ENCODE results near the gene E2F3.

The E2F3 gene

GRCh38 chr6:20401205-20402091 is at the start of gene E2F3:
TSS of gene E2F3 (plus strand) at chr6:20401879. CDS start at chr6:20402233, 354 bp downstream.
- Histone ChIP-seq H3K4me3 (ENCODE audit: low read depth in 1 of 5, low read length in 5 of 5) (peak within 1 kb of the TSS; percentile 79 to 96 (median 90)), H3K27me3 (ENCODE audit: control insufficient read depth in 5 of 5, insufficient read depth in 4 of 5, low read length in 5 of 5) (peaks cover 0 to 4% (median 0%) of the 10 kb centered on the region in 5 donors), H3K9me3 (ENCODE audit: control insufficient read depth in 5 of 5, low read length in 5 of 5) (no peaks in the 10 kb centered on the region), H3K4me1 (ENCODE audit: control insufficient read depth in 5 of 5, insufficient read depth in 5 of 5, low read length in 5 of 5) (peaks cover 11 to 31% (median 20%) of the 10 kb centered on the region in 5 donors), H3K9ac (ENCODE audit: low read length in 5 of 5) (peak within 1 kb of the TSS; percentile 74 to 92 (median 81)), H3K36me3 (ENCODE audit: control insufficient read depth in 5 of 5, insufficient read depth in 5 of 5, low read length in 5 of 5) (no peaks in the 10 kb centered on the region), H3K27ac (ENCODE audit: low read depth, low read length) (peak within 1 kb of the TSS; percentile 89)

- no peaks in the 10 kb centered on the region for H3K4me1 ChIP-seq (ENCODE audit: control insufficient read depth in 5 of 5, insufficient read depth in 5 of 5, low read length in 5 of 5)
- no peak overlapping the region for H3K4me3 ChIP-seq (ENCODE audit: low read depth in 1 of 5, low read length in 5 of 5)
- peaks cover 7 to 13% (median 11%) of the 10 kb centered on the region in 5 donors for H3K9me3 ChIP-seq (ENCODE audit: control insufficient read depth in 5 of 5, low read length in 5 of 5)
- H3K27ac ChIP-seq (ENCODE audit: low read depth, low read length): no peak overlapping the region
- H3K9ac ChIP-seq (ENCODE audit: low read length in 5 of 5): no peak overlapping the region
- H3K36me3 ChIP-seq (ENCODE audit: control insufficient read depth in 5 of 5, insufficient read depth in 5 of 5, low read length in 5 of 5): no peaks in the 10 kb centered on the region
- H3K27me3 ChIP-seq (ENCODE audit: control insufficient read depth in 5 of 5, insufficient read depth in 4 of 5, low read length in 5 of 5): no peaks in the 10 kb centered on the region
Measured at GRCh38 chr6:20352346-20352745, 49.3 kb upstream of the E2F3 start.

- no peaks in the 10 kb centered on the region for H3K4me1 ChIP-seq (ENCODE audit: control insufficient read depth in 5 of 5, insufficient read depth in 5 of 5, low read length in 5 of 5)
- H3K9me3 ChIP-seq (ENCODE audit: control insufficient read depth in 5 of 5, low read length in 5 of 5): peaks cover 7 to 13% (median 11%) of the 10 kb centered on the region in 5 donors
- H3K4me3 ChIP-seq (ENCODE audit: low read depth in 1 of 5, low read length in 5 of 5): no peak overlapping the region
- H3K9ac ChIP-seq (ENCODE audit: low read length in 5 of 5): no peak overlapping the region
- H3K27me3 ChIP-seq (ENCODE audit: control insufficient read depth in 5 of 5, insufficient read depth in 4 of 5, low read length in 5 of 5): no peaks in the 10 kb centered on the region
- H3K36me3 ChIP-seq (ENCODE audit: control insufficient read depth in 5 of 5, insufficient read depth in 5 of 5, low read length in 5 of 5): no peaks in the 10 kb centered on the region
- H3K27ac ChIP-seq (ENCODE audit: low read depth, low read length): no peak overlapping the region
Measured at GRCh38 chr6:20353134-20353533, 48.5 kb upstream of the E2F3 start.

DNA sequence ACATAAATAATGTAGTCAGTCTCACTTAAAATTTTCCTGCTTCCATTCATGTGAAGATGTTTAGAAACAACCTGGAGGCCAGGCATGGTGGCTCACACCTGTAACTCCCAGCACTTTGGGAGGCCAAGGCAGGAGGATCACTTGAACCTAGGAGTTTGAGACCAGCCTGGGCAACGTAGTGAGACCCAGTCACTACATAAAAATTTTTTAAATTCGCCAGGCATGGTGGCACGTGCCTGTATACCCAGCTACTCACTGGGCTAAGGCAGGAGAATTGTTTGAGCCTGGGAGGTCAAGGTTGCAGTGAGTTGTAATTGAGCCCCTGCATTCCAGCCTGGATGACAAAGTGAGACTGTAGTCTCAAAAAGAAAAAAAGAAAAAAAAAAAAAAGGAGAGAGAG is 47.3 kb upstream of the E2F3 start:
- Histone ChIP-seq H3K27ac (ENCODE audit: low read depth, low read length) (no peak overlapping the region), H3K36me3 (ENCODE audit: control insufficient read depth in 5 of 5, insufficient read depth in 5 of 5, low read length in 5 of 5) (no peaks in the 10 kb centered on the region), H3K27me3 (ENCODE audit: control insufficient read depth in 5 of 5, insufficient read depth in 4 of 5, low read length in 5 of 5) (no peaks in the 10 kb centered on the region)

DNA sequence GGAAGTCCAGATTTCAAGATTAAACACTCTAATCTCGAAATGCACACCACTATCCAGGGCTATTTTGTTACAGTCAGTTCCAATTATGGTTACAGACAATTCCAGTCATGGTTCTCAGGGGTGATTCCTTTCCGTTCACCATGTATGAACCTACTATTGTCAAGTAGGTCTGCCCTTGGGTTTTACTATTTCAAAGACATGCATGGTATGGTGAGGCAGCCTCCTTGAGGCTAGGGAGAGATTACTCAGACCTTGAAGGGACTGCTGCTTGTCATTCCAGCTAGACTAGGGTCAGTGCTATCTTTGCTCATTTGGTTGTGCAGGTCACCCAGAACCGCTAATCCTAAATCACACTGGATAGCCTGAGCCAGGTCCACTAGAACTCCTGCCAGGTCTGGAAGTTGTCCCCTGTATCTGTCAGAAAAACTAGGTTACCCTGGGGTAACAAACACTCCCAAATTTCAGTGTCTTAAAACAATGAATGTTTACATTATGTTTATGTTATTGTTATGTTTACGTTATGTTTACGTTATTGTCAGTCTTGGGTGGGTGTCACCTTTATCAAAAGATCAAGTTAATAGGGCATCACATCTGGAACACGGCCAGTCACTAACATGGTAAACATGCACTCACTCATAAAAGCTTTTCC is 41.1 kb upstream of the E2F3 start:
- H3K4me3 ChIP-seq (ENCODE audit: low read depth in 1 of 5, low read length in 5 of 5): no peak overlapping the region
- peaks cover 0 to 4% (median 3%) of the 10 kb centered on the region in 5 donors for H3K4me1 ChIP-seq (ENCODE audit: control insufficient read depth in 5 of 5, insufficient read depth in 5 of 5, low read length in 5 of 5)
- no peaks in the 10 kb centered on the region for H3K27me3 ChIP-seq (ENCODE audit: control insufficient read depth in 5 of 5, insufficient read depth in 4 of 5, low read length in 5 of 5)
- H3K9me3 ChIP-seq (ENCODE audit: control insufficient read depth in 5 of 5, low read length in 5 of 5): peaks cover 0 to 3% (median 0%) of the 10 kb centered on the region in 5 donors
- H3K9ac ChIP-seq (ENCODE audit: low read length in 5 of 5): no peak overlapping the region
- no peak overlapping the region for H3K27ac ChIP-seq (ENCODE audit: low read depth, low read length)
- H3K36me3 ChIP-seq (ENCODE audit: control insufficient read depth in 5 of 5, insufficient read depth in 5 of 5, low read length in 5 of 5): no peaks in the 10 kb centered on the region

More for the DNA sequence above, 47.3 kb upstream of the E2F3 start:
- Histone ChIP-seq H3K4me1 (ENCODE audit: control insufficient read depth in 5 of 5, insufficient read depth in 5 of 5, low read length in 5 of 5) (no peaks in the 10 kb centered on the region), H3K9me3 (ENCODE audit: control insufficient read depth in 5 of 5, low read length in 5 of 5) (peaks cover 7 to 13% (median 11%) of the 10 kb centered on the region in 5 donors), H3K4me3 (ENCODE audit: low read depth in 1 of 5, low read length in 5 of 5) (no peak overlapping the region), H3K9ac (ENCODE audit: low read length in 5 of 5) (no peak overlapping the region)

DNA sequence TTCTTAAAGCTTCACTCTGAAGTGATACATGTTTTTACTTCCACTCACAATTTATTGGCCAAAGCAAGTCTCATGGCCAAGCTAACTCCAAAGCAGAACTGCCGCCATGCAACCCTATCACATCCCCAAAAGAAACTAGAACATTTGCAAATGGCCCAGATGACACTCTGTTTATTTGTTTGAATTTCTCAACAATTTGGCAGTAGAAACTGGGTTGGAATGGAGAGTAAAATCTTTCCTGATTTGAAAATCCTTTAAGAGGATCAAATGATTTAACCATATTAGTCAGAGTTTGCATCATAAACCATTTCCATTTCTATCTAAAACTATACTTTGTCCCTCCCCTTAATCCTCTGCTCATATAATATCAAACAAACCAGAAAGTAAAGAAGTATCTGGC is 39.1 kb upstream of the E2F3 start:
- Histone ChIP-seq H3K27me3 (ENCODE audit: control insufficient read depth in 5 of 5, insufficient read depth in 4 of 5, low read length in 5 of 5) (no peaks in the 10 kb centered on the region), H3K36me3 (ENCODE audit: control insufficient read depth in 5 of 5, insufficient read depth in 5 of 5, low read length in 5 of 5) (no peaks in the 10 kb centered on the region), H3K27ac (ENCODE audit: low read depth, low read length) (no peak overlapping the region), H3K4me3 (ENCODE audit: low read depth in 1 of 5, low read length in 5 of 5) (no peak overlapping the region), H3K9ac (ENCODE audit: low read length in 5 of 5) (no peak overlapping the region), H3K4me1 (ENCODE audit: control insufficient read depth in 5 of 5, insufficient read depth in 5 of 5, low read length in 5 of 5) (peaks cover 0 to 17% (median 12%) of the 10 kb centered on the region in 5 donors), H3K9me3 (ENCODE audit: control insufficient read depth in 5 of 5, low read length in 5 of 5) (no peaks in the 10 kb centered on the region)

- peaks cover 0 to 17% (median 12%) of the 10 kb centered on the region in 5 donors for H3K4me1 ChIP-seq (ENCODE audit: control insufficient read depth in 5 of 5, insufficient read depth in 5 of 5, low read length in 5 of 5)
- H3K9ac ChIP-seq (ENCODE audit: low read length in 5 of 5): no peak overlapping the region
- no peak overlapping the region for H3K4me3 ChIP-seq (ENCODE audit: low read depth in 1 of 5, low read length in 5 of 5)
- no peaks in the 10 kb centered on the region for H3K27me3 ChIP-seq (ENCODE audit: control insufficient read depth in 5 of 5, insufficient read depth in 4 of 5, low read length in 5 of 5)
- H3K36me3 ChIP-seq (ENCODE audit: control insufficient read depth in 5 of 5, insufficient read depth in 5 of 5, low read length in 5 of 5): no peaks in the 10 kb centered on the region
- no peak overlapping the region for H3K27ac ChIP-seq (ENCODE audit: low read depth, low read length)
- no peaks in the 10 kb centered on the region for H3K9me3 ChIP-seq (ENCODE audit: control insufficient read depth in 5 of 5, low read length in 5 of 5)
Measured at GRCh38 chr6:20364327-20364726, 37.4 kb upstream of the E2F3 start.

GRCh38 chr6:20365456-20365855 is 36.2 kb upstream of the E2F3 start:
- Histone ChIP-seq H3K4me1 (ENCODE audit: control insufficient read depth in 5 of 5, insufficient read depth in 5 of 5, low read length in 5 of 5) (peaks cover 0 to 17% (median 12%) of the 10 kb centered on the region in 5 donors), H3K9me3 (ENCODE audit: control insufficient read depth in 5 of 5, low read length in 5 of 5) (no peaks in the 10 kb centered on the region), H3K27me3 (ENCODE audit: control insufficient read depth in 5 of 5, insufficient read depth in 4 of 5, low read length in 5 of 5) (no peaks in the 10 kb centered on the region), H3K36me3 (ENCODE audit: control insufficient read depth in 5 of 5, insufficient read depth in 5 of 5, low read length in 5 of 5) (no peaks in the 10 kb centered on the region), H3K4me3 (ENCODE audit: low read depth in 1 of 5, low read length in 5 of 5) (peak overlapping the region in 1 of 5 donors; percentile 13), H3K9ac (ENCODE audit: low read length in 5 of 5) (no peak overlapping the region), H3K27ac (ENCODE audit: low read depth, low read length) (no peak overlapping the region)

DNA sequence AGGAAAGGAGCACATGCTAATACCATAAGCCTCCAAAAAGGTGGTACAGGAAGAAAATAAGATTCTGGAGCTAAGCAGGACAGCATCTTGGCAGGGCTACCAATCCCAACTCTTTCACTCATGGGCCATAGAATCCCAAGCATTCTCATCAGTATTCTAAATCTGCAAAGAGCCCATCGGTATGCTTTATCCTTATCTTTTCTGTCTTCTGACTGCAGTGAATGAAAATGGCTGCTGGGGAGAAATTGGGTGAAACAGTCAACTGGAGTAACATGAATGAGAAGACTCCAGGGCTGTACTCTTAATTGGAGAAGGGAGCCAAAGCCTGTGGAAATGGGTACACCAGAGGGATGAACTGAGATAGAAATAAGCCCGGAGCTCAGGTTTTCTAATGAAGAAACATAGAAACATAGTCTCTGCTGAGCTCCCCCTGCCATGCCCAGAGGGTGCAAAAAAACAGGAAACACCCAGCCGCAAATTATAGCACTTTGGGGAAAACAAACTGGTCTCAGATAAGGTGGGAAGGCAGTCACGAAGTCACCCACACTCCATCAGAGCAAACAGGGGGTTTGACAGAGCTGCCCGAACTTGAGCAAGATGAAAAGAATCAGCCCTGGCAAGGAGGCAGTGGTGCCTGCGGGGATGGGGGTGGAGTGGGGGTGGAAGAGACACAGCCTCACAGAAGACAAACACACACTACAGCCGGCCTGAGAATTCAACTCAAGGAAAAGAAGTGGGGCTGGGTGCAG is 35.4 kb upstream of the E2F3 start:
- Histone ChIP-seq H3K36me3 (ENCODE audit: control insufficient read depth in 5 of 5, insufficient read depth in 5 of 5, low read length in 5 of 5) (no peaks in the 10 kb centered on the region), H3K9me3 (ENCODE audit: control insufficient read depth in 5 of 5, low read length in 5 of 5) (no peaks in the 10 kb centered on the region), H3K27ac (ENCODE audit: low read depth, low read length) (no peak overlapping the region), H3K4me1 (ENCODE audit: control insufficient read depth in 5 of 5, insufficient read depth in 5 of 5, low read length in 5 of 5) (peaks cover 0 to 17% (median 12%) of the 10 kb centered on the region in 5 donors), H3K9ac (ENCODE audit: low read length in 5 of 5) (no peak overlapping the region), H3K27me3 (ENCODE audit: control insufficient read depth in 5 of 5, insufficient read depth in 4 of 5, low read length in 5 of 5) (no peaks in the 10 kb centered on the region), H3K4me3 (ENCODE audit: low read depth in 1 of 5, low read length in 5 of 5) (no peak overlapping the region)

All from subcutaneous abdominal adipose tissue (tissue), 5 donors.